Astrocyte of the cerebellum (primary cell): ENCODE measurements around the gene NMT1.

Experiments
- DNase-seq: peaks from one replicate; pipeline ENCODE4 v3.0.0-alpha.2; 2011; ENCODE audit warnings: low read depth
- H3K4me3 ChIP-seq: 2 replicates; pipeline ENCODE4 v1.5.1; 2011; ENCODE audit warnings: mild to moderate bottlenecking, low read depth, low read length, moderate library complexity
- CTCF ChIP-seq: IDR thresholded peaks from 2 replicates; pipeline ENCODE4 v1.5.1; 2012; ENCODE audit warnings: low read length, low read depth, moderate library complexity, mild to moderate bottlenecking; ENCODE audit errors: missing control alignments
- in situ Hi-C: cut with HindIII; loops from 2 replicates; pipeline ENCODE4 v1.10.0; 2017; ENCODE audit warnings: low sequenced_read_pairs

The NMT1 gene

GRCh38 chr17:45128989-45129388, 67.9 kb downstream of the NMT1 start:
- no peak for TF ChIP-seq CTCF
- in situ Hi-C loops = no loop called here
- DNase-seq = no peak
- H3K4me3 ChIP-seq = no peak overlapping the region

DNA sequence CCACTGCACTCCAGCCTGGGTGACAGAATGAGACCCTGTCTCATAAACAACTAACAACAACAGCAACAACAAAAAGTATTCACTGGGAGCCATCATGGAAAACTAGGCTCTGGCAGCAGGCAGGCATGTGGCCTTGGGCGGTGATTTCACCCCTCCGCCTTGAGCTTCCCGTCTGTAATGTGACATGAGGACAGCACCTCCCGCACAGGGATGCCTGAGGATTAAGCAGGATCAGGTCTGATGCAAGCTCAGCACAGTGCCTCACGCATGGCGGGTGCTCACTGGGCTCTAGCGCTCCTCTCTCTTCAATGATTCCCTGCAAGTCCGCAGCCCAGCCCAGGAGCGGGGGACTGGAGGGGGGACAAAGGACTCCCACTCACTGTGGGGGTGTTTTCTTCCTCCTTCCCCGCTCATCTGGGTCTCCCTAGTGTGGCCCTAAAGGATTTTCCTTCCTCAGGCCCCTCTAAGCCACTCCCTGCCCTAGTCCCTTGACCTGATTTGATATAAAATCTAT, 68.4 kb downstream of the NMT1 start:
- no peak for DNase-seq
- H3K4me3 ChIP-seq = no peak overlapping the region
- in situ Hi-C loops = no loop called here
- no peak for TF ChIP-seq CTCF

GRCh38 chr17:45129940-45130680, 69.0 kb downstream of the NMT1 start:
- TF ChIP-seq CTCF = no peak
- in situ Hi-C loops = no loop called here
- H3K4me3 ChIP-seq = no peak overlapping the region
- no peak for DNase-seq

- TF ChIP-seq CTCF = no peak
- in situ Hi-C loops = no loop called here
- peak overlapping the region; percentile 88 for H3K4me3 ChIP-seq
Measured at GRCh38 chr17:45130681-45131615, 69.8 kb downstream of the NMT1 start.

GRCh38 chr17:45131616-45132319, 70.7 kb downstream of the NMT1 start:
- DNase-seq = no peak

More at GRCh38 chr17:45130681-45131615, 69.8 kb downstream of the NMT1 start:
- DNase-seq = no peak

More at GRCh38 chr17:45131616-45132319, 70.7 kb downstream of the NMT1 start:
- peak; percentile 77 for TF ChIP-seq CTCF
- H3K4me3 ChIP-seq = peak overlapping the region; percentile 88
- in situ Hi-C loops = no loop called here
